K562 (cell line): ENCODE data around the gene WT1.

Experiments
- BACH1 ChIP-seq: fragments of 200-800 bp; sonication (Bioruptor generic); IDR thresholded peaks from 2 replicates; pipeline ENCODE4 v1.6.1; 2016; ENCODE audit warnings: missing genetic modification characterization, missing compliant biosample characterization
- FOXK1 ChIP-seq: sonication (generic); formaldehyde crosslinking; IDR thresholded peaks from 2 replicates; pipeline ENCODE4 v1.8.0; 2022; ENCODE audit warnings: missing genetic modification reagents, mild to moderate bottlenecking, borderline replicate concordance
- MAFK ChIP-seq: IDR thresholded peaks from 2 replicates; pipeline ENCODE4 v1.6.1; 2011; ENCODE audit warnings: low read length, improper control_type of control experiment
- SP2 ChIP-seq: IDR thresholded peaks from 2 replicates; pipeline ENCODE4 v1.6.1; 2011; ENCODE audit warnings: mild to moderate bottlenecking, low read depth, low read length, moderate library complexity; ENCODE audit not compliant: poor library complexity, severe bottlenecking; ENCODE audit errors: extremely low read depth

DNA sequence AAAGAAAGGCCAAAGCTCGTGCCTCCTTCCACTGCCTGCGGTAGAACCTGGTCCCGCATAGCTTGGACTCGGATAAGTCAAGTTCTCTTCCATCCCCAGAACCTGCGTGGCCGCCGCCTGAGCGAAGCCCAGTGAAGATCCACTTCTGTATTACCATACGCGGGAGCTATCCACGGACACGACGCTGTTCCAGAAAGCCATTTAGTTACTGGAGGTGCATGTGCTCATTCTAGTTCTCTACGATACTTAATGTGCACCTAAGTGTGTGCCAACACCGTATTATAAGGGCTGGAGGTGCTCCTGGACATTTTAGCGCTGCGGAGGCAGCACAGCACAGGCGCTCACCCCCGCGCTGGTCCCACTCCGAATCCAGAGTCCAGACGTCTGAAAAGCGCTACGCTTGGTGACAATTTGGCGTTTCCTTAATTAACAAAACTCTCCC lies 1.4 kb downstream of the WT1 start:
- no peak for TF ChIP-seq MAFK
- TF ChIP-seq BACH1 (tag): no peak
- no peak for TF ChIP-seq FOXK1 (CRISPR knock-in tag)
- no peak for TF ChIP-seq SP2
